Measurements from ENCODE around the gene ZNF490. TPM values are rescaled to one million over a fixed set of nuclear protein-coding genes. Genes with fewer than 3 reads are reported as not detected.

ZNF490 gene
- total and polyA plus RNA-seq, 10 of the 15 experiments (the other 5 are each of a cell fraction or from before 2014, with no cell fraction given), result 0.57 to 8.4 (median 3.2) TPM

DNA sequence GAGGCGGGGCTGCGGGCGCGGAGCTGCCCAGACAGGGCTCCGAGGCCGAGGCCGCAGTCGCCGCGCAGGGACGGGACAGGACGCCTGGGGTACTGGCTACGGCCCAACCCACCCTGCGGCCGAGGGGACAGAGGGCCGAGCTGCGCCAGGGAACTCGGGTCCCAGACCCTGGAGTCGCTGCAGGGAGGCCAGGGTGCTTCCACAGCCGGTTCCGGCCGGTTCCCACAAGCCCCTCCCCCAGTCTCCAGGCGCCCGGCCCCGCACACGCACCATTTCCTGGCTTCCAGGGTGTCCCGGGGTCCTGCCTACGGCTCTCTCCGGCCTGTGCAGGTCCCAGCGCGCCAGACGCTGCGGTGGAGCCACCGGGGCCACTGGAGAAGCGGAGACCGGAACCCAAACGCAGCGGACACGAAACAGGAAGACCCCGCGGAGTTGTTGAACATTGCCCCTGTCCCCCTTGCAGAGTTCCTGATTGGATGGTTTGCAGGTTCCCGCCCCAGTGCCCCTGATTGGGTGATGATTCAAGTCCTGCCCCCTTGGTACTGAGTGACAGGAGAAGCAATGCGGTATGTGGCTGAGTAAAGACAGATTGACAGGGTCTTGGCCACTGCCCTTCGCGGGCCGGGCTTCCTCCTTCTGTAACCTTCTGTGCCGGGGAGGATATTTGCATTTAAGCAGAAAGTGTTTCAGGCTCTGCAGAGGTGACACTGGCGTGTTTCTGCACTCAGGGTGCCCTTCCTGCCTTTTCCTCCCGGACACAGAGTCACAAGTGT lies 59.4 kb downstream of the ZNF490 start, which contains the start of gene ZNF564:
TSS of gene ZNF564 (minus strand) at position 423 of the 773 bp plus-strand sequence. CDS start at position 273, 150 bp downstream.
- Histone ChIP-seq H3K4me3 (peak within 1 kb of the TSS; percentile 88), H3K27ac (ENCODE audit: control insufficient read depth, insufficient read depth) (peak within 1 kb of the TSS; percentile 80), H2AFZ (ENCODE audit: control insufficient read depth, low read depth, low read length) (peak within 1 kb of the TSS; percentile 71), H3K36me3 (ENCODE audit: control insufficient read depth in 2 of 2, insufficient read depth in 2 of 2, low read length in 1 of 2) (peaks cover 0 to 4% of the 10 kb centered on the region in 2 experiments; a peak in 1 of 4 replicates), H3K4me1 (ENCODE audit: control insufficient read depth, insufficient read depth, low read length) (peaks cover 6% of the 10 kb centered on the region; the same call in 1 of the 2 replicates), H3K9me3 (replicated peaks; ENCODE audit: control insufficient read depth, insufficient read depth, low read length) (peaks cover 15% of the 10 kb centered on the region), H3K4me2 (ENCODE audit: control insufficient read depth, insufficient read depth) (peak within 1 kb of the TSS; percentile 53), H4K20me1 (ENCODE audit: control insufficient read depth, insufficient read depth) (no peaks in the 10 kb centered on the region), H3K9ac (ENCODE audit: control insufficient read depth, insufficient read depth, low read length) (peak within 1 kb of the TSS; percentile 78), H3K79me2 (ENCODE audit: control insufficient read depth, insufficient read depth, low read length) (peaks cover 24% of the 10 kb centered on the region), H3K27me3 (replicated peaks in 1 of 2; ENCODE audit: control insufficient read depth in 2 of 2, insufficient read depth in 2 of 2, low read length in 1 of 2) (no peaks in the 10 kb centered on the region)
- peak; percentile 99 for DNase-seq (ENCODE audit: low read depth, low spot score)
- POLR2A ChIA-PET, result interaction anchor here (0.6 to 1.2 kb wide), 4 partner anchors 13 to 216 kb away, joined by 3 to 9 read pairs (median 3); no protein-coding TSS in a partner anchor
- ATAC-seq, result peak; percentile 99
- WGBS (ENCODE audit: insufficient coverage, insufficient replicate concordance, low lambda C conversion rate, missing lambda C conversion rate), result 2% methylated on average over 48 of the region's 49 CpGs
- RAD21 ChIA-PET (ENCODE audit: unreplicated experiment), result interaction anchor here (1.0 to 1.6 kb wide), 2 partner anchors 63 to 218 kb away, joined by 3 to 6 read pairs; partner anchors contain the start of gene ZNF563
- in situ Hi-C loops (cut with MboI) (no loop called here), intact Hi-C loops (cut with micrococcal nuclease; ENCODE audit: unreplicated experiment) (loop anchor here (2.0 kb wide), 2 partner anchors 110 to 150 kb away; partner anchors contain the start of genes ZNF443 and ZNF799)
- peak; percentile 98 for FAIRE-seq
- CTCF ChIA-PET, result interaction anchor here (0.8 to 1.6 kb wide), 5 partner anchors 9 to 628 kb away, joined by 3 to 5 read pairs (median 3); no protein-coding TSS in a partner anchor
- SMC1A ChIA-PET (ENCODE audit: uncharacterized antibody, unreplicated experiment), result interaction anchor here (0.6 to 1.2 kb wide), 3 partner anchors 9 to 380 kb away, joined by 3 to 4 read pairs (median 4); no protein-coding TSS in a partner anchor
- TSS peak; percentile 72 for BruUV-seq (replicated peaks)
- TF ChIP-seq GATAD2B (conservative IDR thresholded peaks at IDR 0.05; ENCODE audit: low read depth) (peak; percentile 95), GABPA (IDR thresholded peaks at IDR 0.05; ENCODE audit: low read depth) (peak; percentile 91), ASH2L (IDR thresholded peaks at IDR 0.05; ENCODE audit: borderline replicate concordance, low read depth) (0 out of 2 replicates have a peak, but pooled peaks have one; percentile 78), MXI1 (IDR thresholded peaks at IDR 0.05; ENCODE audit: low read depth, low read length) (peak; percentile 30; the same call in 1 of the 2 replicates), CEBPB (IDR thresholded peaks at IDR 0.05; ENCODE audit: borderline replicate concordance in 1 of 2, low read depth in 2 of 2, low read length in 2 of 2) (no peak), POLR2AphosphoS2 (IDR thresholded peaks at IDR 0.05; ENCODE audit: low read depth, low read length) (peak; percentile 92; the same call in 1 of the 2 replicates), NRF1 (conservative IDR thresholded peaks at IDR 0.05; ENCODE audit: low read depth, low read length) (no peak), PAX8 (IDR thresholded peaks at IDR 0.05) (no peak), KAT2A (conservative IDR thresholded peaks at IDR 0.05; ENCODE audit: control insufficient read depth, low read depth, low read length) (no peak)
- TF ChIP-seq, protein P1, sequence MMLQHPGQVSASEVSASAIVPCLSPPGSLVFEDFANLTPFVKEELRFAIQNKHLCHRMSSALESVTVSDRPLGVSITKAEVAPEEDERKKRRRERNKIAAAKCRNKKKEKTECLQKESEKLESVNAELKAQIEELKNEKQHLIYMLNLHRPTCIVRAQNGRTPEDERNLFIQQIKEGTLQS (IDR thresholded peaks at IDR 0.05; ENCODE audit: borderline replicate concordance, extremely low read depth, low read depth, low read length), result no peak
- TF ChIP-seq, protein P2, sequence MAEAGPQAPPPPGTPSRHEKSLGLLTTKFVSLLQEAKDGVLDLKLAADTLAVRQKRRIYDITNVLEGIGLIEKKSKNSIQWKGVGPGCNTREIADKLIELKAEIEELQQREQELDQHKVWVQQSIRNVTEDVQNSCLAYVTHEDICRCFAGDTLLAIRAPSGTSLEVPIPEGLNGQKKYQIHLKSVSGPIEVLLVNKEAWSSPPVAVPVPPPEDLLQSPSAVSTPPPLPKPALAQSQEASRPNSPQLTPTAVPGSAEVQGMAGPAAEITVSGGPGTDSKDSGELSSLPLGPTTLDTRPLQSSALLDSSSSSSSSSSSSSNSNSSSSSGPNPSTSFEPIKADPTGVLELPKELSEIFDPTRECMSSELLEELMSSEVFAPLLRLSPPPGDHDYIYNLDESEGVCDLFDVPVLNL (IDR thresholded peaks at IDR 0.05; ENCODE audit: low read depth, low read length), result no peak
- TF ChIP-seq, protein P3, sequence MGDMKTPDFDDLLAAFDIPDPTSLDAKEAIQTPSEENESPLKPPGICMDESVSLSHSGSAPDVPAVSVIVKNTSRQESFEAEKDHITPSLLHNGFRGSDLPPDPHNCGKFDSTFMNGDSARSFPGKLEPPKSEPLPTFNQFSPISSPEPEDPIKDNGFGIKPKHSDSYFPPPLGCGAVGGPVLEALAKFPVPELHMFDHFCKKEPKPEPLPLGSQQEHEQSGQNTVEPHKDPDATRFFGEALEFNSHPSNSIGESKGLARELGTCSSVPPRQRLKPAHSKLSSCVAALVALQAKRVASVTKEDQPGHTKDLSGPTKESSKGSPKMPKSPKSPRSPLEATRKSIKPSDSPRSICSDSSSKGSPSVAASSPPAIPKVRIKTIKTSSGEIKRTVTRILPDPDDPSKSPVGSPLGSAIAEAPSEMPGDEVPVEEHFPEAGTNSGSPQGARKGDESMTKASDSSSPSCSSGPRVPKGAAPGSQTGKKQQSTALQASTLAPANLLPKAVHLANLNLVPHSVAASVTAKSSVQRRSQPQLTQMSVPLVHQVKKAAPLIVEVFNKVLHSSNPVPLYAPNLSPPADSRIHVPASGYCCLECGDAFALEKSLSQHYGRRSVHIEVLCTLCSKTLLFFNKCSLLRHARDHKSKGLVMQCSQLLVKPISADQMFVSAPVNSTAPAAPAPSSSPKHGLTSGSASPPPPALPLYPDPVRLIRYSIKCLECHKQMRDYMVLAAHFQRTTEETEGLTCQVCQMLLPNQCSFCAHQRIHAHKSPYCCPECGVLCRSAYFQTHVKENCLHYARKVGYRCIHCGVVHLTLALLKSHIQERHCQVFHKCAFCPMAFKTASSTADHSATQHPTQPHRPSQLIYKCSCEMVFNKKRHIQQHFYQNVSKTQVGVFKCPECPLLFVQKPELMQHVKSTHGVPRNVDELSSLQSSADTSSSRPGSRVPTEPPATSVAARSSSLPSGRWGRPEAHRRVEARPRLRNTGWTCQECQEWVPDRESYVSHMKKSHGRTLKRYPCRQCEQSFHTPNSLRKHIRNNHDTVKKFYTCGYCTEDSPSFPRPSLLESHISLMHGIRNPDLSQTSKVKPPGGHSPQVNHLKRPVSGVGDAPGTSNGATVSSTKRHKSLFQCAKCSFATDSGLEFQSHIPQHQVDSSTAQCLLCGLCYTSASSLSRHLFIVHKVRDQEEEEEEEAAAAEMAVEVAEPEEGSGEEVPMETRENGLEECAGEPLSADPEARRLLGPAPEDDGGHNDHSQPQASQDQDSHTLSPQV (IDR thresholded peaks at IDR 0.05), result no peak
- TF ChIP-seq, protein P4, sequence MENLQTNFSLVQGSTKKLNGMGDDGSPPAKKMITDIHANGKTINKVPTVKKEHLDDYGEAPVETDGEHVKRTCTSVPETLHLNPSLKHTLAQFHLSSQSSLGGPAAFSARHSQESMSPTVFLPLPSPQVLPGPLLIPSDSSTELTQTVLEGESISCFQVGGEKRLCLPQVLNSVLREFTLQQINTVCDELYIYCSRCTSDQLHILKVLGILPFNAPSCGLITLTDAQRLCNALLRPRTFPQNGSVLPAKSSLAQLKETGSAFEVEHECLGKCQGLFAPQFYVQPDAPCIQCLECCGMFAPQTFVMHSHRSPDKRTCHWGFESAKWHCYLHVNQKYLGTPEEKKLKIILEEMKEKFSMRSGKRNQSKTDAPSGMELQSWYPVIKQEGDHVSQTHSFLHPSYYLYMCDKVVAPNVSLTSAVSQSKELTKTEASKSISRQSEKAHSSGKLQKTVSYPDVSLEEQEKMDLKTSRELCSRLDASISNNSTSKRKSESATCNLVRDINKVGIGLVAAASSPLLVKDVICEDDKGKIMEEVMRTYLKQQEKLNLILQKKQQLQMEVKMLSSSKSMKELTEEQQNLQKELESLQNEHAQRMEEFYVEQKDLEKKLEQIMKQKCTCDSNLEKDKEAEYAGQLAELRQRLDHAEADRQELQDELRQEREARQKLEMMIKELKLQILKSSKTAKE (IDR thresholded peaks at IDR 0.05; ENCODE audit: low read depth, poor library complexity, severe bottlenecking), result peak; percentile 85

Data from GM12878 (cell line).